GM21526 (cell line): Measurements from ENCODE around the gene WWC1.
"Not testable (repeated sequence)": the region's sequence is repeated elsewhere in the genome, so short reads cannot be mapped to it uniquely, and the experiment has no call there.

ENCODE experiments used
- ATAC-seq: cut with Tn5 transposase; IDR thresholded peaks from one replicate; pipeline ENCODE4 v1.9.1; 2021; ENCODE audit warnings: moderate library complexity; ENCODE audit not compliant: unreplicated experiment, low FRiP score

Gene WWC1

GRCh38 chr5:168285696-168286095, 5.7 kb upstream of the WWC1 start:
- no peak for ATAC-seq

- ATAC-seq: peak; percentile 56
Observed at GRCh38 chr5:168286386-168286785, 5.1 kb upstream of the WWC1 start.

GRCh38 chr5:168286863-168287262, 4.6 kb upstream of the WWC1 start:
- not testable (repeated sequence) for ATAC-seq

- ATAC-seq: no peak
Observed at GRCh38 chr5:168287362-168287761, 4.1 kb upstream of the WWC1 start.

- ATAC-seq: no peak
Observed at GRCh38 chr5:168288349-168289245, 2.8 kb upstream of the WWC1 start.

- ATAC-seq: no peak
Observed at GRCh38 chr5:168290902-168291341, 523 bp upstream of the WWC1 start.

- peak; percentile 8 for ATAC-seq
Observed at GRCh38 chr5:168291964-168292785, 730 bp downstream of the WWC1 start.

- no peak for ATAC-seq
Observed at GRCh38 chr5:168292786-168293696, 1.6 kb downstream of the WWC1 start.

- no peak for ATAC-seq
Observed at GRCh38 chr5:168295574-168296201, 4.2 kb downstream of the WWC1 start.

- ATAC-seq: no peak
Observed at GRCh38 chr5:168296682-168297081, 5.2 kb downstream of the WWC1 start.

GRCh38 chr5:168298949-168299348, 7.5 kb downstream of the WWC1 start:
- ATAC-seq: no peak

- no peak for ATAC-seq
Observed at GRCh38 chr5:168299372-168299771, 7.9 kb downstream of the WWC1 start.

GRCh38 chr5:168300326-168301182, 9.1 kb downstream of the WWC1 start:
- no peak for ATAC-seq

- ATAC-seq: no peak
Observed at GRCh38 chr5:168301593-168302390, 10.3 kb downstream of the WWC1 start.

- ATAC-seq: no peak
Observed at GRCh38 chr5:168302785-168303184, 11.3 kb downstream of the WWC1 start.

GRCh38 chr5:168303393-168304025, 12.1 kb downstream of the WWC1 start:
- ATAC-seq: no peak

- ATAC-seq: no peak
Observed at GRCh38 chr5:168304349-168304748, 12.9 kb downstream of the WWC1 start.

- ATAC-seq: no peak
Observed at GRCh38 chr5:168305281-168305680, 13.8 kb downstream of the WWC1 start.
